Stimulated activated CD4-positive, alpha-beta T cell treated with anti-CD3 and anti-CD28 coated beads, TNF-alpha, amount 100 ng/mL, for 24 hours (primary cell): ENCODE results near the gene HS3ST5.
"Not testable (repeated sequence)": the region's sequence is repeated elsewhere in the genome, so short reads cannot be mapped to it uniquely, and the experiment has no call there.

Experiments used
- DNase-seq, 3 experiments: peaks; one replicate each; pipeline ENCODE4 v3.0.0-alpha.2; 2020; ENCODE audit warnings: low read depth in 3 of 3

The HS3ST5 gene

DNA sequence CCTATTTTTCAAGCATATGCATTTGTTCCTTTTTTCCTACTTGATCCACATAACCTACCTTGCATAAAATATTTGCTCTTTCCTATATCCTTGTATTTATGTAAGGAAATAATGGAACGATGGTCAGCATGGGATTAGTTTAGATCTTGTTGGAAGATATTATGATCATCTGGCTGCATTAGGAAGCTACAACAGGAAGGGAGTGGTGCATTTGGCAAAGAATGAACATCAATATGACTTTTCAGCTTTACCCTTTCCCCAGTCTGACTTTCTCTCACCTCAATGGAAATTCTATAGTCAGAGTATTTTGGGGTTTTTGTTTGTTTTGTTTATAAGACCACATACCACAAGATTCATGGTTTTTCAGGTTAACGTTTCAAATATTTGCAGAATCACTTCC is 66.0 kb downstream of the HS3ST5 start:
- no peak for DNase-seq

DNA sequence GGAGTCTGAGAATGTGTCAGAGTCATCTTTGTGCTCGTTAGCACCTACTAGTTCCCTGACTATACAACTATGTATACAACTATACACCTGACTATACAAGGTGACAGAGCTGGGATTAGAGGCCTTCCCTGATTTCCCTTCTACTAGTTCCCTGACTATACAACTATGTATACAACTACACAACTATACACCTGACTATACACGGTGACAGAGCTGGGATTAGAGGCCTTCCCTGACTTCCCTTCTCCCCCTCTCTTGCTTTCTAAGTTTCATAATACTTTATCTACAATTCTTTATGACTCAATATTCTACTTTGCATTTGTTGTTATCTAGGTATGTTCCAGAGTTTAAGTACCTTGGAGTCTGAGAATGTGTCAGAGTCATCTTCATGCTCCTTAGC is 68.0 kb downstream of the HS3ST5 start:
- no peak for DNase-seq

DNA sequence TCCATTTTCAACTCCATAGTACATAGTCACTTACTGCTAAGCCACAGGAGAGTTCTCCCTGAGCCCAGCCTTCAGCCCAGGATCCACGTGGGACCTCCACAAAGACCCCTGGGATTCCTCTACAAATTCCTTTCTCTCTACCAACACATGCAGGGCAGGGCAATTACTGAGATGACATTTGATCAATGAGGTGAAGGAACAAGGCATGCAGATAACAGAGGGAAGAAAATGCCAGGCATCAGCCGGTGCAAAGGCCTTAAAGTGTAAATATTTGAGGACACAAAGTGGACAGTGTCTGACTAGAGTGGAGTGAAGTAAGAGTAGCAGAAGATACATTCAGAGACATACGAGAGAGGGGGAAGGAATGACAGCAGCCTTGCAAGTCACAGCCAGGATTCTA is 70.2 kb downstream of the HS3ST5 start:
- DNase-seq: no peak

DNA sequence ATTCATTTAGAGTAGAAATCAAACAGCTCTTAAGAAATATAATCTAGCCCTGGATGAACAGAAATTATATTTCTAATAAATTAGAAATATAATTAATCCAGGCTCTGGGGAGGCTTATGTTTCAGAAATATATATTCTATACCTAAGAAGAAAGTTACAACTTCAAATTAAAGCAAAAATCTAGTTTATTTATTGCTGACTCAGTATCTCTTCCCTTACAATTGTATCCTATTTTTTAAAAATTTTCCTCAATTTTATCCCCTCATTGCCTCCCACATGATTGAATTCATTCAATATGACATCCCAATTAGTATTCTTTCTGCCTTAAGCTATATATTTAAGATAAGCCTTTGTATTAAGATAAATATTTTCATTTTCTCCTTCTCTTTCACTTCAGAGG is 71.4 kb downstream of the HS3ST5 start:
- no peak for DNase-seq

DNA sequence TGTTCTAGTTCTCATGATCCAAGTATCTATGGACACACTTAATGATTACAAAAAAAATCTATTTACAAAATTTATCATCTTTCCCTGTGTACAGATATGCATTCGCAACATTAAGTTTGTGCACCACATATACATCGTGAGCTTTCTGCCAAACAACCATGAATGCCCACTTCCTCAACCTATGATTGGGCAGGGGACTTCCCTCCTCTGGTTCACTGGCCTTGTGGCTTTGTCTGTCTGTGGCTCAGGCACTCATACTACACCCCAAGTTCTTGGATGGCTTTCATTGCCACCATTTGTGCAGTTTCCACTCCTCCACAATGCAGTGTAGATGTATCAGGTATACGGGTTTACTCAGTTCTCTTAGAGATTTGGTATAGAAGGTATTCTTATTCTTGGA is 74.9 kb downstream of the HS3ST5 start:
- DNase-seq: no peak

DNA sequence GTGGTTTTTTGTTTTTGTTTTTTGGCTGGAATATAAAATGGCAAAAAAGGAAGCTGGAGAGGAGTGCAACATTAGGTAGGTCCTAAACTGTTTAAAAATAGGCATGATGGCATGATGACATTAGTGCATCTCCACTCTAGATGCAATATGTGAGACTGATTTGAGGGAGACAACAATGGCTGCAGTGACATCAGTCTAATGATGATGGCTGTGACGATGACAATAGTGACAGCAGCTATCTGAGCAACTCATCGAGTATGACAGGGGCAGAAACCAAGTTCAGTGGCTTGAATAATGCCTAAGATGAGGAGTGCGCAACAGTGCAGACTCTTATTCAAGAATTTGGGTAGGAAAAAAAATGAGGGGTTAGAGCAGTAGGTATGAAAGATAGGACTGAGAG is 82.0 kb downstream of the HS3ST5 start:
- no peak for DNase-seq

DNA sequence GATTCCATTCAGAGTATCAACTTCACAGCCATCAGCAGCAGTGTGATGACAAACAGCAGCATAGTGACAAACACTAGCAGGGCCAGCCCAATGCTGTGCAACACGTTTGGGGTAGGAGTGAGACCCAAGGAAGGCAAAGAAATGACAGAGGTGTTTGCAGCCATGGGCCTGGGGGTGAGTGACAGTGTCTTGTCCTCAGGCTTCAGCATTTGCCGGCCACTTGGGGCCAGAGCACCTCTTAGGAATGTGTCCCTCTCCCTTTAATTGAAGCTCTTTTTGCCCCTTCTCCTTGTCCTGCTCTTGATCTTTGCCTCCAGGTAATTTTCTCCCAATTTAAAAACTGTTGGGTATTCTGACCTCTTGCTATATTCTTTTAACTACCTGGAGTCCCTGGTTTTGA is 84.4 kb downstream of the HS3ST5 start:
- DNase-seq: no peak

DNA sequence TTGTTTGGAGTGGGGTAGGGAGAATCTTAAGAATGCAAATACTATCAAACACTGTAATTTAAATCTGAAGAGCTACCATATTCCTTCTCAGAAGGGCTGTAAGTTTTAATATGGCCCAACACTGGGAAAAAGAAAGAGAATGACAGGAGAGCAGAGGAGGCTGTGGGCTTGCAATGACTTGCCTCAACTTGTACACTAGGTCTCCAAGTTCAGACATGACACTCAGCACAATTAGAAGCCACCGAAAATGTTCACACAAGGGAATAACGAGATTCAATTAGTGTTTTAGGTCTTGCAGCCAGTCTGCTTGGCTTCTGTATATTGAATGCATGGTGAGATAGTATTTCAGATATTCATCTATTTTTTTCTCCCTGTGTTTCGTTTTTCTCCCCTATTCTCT is 89.4 kb downstream of the HS3ST5 start:
- no peak for DNase-seq

DNA sequence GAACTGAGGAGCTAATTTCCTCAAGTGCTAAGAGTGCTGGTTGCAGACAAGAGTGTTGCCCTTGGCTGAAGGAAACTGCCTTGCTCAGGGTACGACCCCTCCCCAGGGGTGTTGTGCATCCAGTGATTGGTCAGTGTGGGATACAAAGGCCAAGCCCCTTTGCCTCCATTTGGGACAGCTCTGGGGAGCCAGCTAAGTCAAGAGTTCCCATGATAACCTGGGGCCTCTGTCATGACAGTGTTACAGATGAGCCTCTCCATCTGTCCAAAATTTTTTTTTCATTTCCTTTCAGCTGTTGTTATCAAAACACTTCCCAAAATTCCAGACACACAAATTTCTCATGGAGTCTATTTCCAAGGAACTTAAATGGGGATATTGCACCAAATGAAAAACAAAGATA is 93.3 kb downstream of the HS3ST5 start:
- DNase-seq: no peak

DNA sequence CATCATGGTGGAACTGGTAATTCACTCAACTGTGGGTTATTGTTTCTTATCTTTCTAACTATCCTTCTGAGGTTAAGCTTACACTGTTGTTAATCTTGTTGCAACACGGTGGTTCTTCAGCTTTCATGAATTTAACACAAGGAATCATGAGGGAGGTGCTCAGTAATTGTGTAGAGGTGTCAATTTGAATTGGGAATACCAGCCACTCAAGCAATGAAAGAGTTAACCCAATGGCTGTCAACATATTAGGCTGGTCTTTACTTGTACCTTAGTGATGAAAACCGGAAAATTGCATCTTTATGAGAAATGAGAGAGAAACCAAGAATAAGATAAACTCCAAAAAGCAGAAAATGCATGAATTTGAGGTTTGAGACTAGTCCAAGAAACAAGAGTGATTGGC is 95.7 kb downstream of the HS3ST5 start:
- DNase-seq: no peak

DNA sequence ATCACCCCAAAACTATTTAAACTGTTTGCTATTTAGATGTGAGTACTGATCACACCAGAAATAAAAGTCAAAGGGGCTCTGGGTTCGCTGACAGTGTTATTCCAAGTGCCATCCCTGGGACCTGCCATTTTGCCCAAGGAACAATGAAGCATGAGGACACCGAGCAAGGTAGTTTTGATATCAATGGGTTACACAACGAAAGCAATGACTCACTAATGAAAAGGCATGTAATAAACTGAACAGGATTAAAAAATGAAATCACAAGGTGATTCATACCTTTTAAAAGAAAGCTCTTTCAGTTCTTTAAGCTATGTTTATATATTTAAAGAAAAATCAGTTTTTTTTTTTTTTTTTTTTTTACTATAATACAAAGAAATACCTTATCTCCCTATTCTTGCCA is 102.0 kb downstream of the HS3ST5 start:
- no peak for DNase-seq

DNA sequence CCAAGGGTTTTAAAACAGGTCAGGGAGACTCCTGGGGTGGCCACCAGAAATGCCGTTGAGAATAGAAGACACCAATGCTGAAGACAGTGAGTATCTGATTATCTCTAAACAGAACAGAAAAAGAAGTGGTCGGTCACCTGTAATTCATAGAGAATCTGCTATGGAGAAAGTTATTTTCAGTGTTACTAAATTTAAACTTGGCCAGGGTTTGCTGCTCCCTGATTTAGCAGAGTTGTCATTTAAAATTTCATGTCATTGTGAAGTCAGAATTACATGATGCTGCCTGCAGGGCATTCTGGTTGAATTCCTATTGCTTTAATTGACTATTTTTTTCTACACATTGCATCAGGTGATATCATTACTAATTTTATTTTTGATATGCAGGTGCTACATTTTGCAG is 114.1 kb downstream of the HS3ST5 start:
- no peak for DNase-seq

DNA sequence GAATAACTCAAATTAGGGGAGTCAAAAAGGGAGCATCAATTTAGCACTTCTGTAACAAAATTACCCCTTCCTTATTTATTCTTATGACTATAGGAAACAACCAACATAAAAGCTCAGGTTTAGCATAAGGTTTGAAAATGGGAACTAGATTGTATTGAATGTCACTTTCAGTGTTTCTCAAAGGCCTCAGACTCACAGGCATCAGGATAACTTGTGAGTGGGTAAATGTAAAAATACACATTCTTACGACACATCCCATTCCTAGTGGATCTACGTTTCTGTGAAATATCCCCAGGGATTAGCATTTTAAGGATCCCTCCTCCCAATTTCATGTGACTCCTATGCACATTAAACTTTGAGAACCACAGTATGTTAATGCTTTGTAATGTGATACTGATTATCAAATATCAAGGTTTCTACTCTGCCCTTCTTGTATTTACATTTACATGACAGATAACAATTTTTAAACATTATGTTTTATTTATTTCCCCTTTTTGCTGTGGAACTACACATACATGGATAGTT is 114.8 kb downstream of the HS3ST5 start:
- no peak for DNase-seq

DNA sequence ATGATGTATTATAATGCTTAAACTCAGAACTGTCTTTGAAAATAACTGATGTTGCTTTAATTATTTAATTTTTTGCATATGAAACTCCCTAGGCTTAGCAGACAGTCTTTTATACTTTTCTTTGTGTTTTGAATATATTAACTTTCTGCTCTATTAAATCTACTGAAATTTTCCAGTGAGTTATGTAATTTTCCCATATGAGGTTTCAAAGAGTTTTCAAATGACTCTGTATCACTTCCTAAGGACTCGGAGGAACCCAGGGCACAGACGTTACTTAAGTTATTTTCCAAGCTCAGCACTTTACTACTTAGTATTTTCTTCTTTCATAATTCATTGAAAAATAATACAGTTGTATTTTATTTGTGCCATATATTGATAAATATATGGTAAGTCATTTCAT is 122.6 kb downstream of the HS3ST5 start:
- DNase-seq: no peak

DNA sequence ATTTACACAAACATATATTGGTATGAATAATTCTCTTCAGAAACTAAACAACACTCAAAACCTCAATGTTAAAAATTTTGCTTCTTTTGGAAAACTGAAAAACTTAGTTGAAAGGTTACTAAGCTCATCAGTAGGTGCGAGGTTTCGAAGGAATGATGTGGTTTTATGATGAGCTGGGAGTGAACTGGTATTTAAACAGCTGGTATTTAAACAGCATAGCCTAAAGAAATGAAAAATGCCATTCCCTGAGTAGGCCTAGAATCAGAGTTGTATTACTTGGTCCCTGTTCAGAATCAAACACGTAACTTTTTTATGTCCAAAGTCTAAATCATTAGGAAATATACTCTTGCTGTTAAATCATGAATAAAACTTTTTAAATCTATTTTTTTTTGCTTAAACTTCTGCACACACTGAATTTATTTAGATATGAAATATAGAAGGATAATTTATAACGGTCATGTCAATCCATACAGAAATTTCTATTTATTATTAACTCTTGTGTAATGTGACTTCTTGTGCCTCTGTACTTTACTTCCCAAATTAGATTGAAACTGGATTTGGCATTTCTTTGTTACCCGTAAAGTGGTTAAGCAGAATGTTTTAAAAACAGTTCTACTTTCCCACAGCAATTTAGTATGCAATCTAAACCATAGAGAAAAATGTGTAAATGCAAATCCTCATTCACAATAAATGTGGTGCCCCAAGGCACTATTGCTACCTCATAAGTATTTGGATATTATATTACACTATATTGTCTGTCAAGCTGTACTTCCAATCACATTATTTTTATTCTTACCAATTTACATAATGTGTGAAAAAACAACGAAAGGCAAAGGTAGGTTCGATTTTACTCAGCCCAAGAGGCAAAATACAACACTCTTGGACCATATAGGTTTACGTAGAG is 124.1 kb downstream of the HS3ST5 start:
- DNase-seq: no peak

DNA sequence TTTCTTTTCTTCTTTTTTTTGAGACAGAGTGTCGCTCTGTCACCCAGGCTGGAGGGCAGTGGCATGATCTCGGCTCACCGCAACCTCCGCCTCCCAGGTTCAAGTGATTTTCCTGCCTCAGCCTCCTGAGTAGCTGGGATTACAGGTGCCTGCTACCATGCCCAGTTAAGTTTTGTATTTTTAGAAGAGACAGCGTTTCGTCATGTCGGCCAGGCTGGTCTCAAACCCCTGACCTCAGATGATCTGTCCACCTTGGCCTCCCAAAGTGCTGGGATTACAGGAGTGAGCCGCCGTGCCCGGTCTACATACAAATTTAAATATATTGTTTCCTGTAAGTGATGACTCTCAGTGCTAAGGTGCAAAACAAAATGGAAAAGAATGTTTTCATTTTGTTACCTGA is 124.8 kb downstream of the HS3ST5 start:
- DNase-seq: not testable (repeated sequence)

DNA sequence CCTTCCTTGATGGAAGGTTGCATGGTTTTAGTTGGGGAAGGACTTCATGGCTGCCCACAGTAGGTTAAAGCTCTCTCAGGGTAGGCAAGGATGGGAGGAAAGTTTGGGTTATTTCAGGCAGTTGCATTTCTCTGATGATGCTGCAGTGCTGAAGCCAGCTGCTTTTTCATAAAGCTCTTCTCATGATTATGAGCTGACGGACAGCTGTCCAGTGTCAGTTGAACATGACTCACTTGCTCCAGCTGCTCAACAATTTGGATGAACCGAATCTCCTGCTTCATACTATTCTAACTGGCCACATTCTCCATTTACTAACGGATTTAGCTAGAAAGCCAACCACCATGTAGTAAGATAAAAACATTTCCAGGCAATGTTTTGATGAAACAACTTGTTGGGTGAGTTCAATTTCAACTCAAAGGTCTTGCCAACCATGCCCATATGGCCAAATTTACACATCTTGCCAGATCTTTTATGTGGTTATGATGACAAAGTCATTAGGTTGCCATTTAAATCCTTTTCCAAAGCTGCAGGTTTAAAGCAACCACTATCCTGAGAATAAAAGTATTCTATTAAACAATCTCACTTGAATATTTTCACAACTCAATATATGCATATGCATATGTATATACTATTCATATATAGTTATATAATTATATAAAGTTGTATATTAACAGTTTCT is 125.9 kb downstream of the HS3ST5 start:
- DNase-seq: no peak

DNA sequence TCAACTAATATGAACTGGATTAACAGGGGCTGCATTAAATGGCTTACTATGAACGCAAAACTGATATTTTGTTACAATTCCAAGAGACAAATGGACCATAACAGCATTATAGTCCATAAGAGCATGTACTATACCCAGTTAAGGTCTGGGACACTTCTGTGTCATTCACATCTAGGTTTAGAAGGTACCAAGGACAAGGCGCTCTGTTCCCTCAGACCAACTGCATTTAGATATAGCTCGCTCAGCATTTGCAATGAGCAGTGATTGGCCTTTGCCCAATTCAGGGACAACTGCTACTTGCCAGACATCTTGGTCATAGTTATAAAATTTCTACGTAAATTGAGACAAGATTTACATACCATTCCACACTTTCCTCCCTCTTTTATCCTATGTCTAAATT is 132.4 kb downstream of the HS3ST5 start:
- DNase-seq: no peak

DNA sequence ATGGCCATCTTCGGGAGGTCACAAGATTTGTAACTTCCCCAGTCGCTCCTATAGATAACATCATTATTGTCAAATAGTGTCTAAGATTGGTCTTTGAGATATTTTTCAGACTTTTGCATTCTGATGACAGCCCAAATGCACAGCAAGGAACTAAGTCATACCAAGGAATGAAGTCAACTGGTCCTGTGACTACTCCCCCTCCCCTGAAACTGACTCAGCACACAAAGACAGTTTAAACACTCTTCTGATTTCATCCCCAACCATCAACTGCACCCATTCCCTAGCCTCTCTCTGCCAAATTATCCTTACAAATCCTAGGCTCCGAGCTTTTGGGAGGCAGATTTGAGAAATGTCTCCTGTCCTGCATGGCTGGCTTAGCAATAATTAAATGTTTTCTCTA is 139.4 kb downstream of the HS3ST5 start:
- DNase-seq: no peak

DNA sequence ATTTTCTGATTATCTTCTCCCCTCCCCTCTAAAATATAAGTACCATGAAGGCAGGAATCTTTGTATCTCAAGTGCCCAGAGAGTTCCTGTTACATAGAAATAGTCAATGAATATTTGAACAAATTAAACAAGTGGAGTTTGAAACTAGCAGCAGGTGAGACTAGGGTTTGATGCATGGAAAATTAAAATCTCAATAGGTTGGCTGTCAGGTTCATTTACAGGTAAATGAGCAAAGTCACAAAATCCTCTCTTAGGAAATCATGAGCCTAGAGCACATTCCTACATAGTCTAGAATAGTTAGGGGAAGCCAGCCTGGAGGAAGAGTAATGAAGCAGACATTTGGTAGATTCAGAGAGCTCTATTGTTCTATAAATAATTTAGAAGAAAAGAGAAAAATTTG is 140.4 kb downstream of the HS3ST5 start:
- no peak for DNase-seq

DNA sequence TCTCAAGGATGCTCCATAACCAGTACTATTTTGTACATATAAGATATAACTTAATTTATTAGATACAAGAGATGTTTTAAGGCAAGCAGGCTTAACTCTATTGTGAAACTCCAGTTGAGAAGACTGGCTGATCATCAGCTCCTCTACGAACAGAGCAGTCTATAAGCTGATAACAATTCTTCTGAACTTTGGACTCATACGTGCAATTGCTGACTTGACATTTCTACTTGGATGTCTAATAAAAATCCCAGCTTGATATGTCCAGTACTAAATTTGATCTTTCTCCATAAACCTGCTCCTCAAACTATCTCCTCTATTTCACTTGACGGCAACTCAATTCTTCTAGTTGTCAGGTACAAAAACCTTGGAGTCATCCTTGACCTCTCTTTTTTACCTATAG is 141.9 kb downstream of the HS3ST5 start:
- no peak for DNase-seq

DNA sequence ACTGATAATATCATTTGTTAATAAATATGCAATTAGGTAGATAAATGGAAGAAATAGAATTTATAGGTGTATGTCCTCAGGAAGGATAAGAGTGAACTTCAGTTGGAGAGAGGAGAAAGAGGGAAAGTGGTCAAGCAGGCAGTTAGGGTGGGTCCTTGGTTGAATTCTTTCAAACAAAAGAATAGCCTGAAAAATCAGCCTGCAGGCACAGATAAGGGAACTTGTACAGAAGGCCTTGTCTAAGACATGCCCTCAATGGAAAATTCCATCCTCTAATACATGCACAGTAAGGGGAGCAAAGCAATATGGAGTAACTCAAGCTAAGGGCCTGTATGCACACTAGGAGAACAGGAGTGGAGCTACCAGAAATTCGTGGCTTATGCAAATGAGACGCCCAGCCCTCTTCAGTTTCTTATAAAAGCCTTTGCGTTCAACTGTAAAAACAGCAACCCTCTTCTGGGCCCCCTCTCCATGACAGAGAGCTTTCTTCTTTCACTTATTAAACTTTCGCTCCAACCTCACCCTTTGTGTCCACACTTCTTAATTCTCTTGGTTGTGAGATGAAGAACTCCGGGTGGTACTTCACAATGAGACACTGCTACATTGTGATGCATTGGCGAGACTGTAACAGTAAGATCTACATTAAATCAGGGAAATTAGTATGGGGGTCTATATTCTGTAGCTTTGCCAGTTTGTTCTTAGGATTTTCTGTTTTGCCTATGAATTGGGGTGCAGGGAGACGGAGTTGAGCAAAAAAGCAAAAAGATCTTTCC is 147.0 kb downstream of the HS3ST5 start:
- DNase-seq: no peak

DNA sequence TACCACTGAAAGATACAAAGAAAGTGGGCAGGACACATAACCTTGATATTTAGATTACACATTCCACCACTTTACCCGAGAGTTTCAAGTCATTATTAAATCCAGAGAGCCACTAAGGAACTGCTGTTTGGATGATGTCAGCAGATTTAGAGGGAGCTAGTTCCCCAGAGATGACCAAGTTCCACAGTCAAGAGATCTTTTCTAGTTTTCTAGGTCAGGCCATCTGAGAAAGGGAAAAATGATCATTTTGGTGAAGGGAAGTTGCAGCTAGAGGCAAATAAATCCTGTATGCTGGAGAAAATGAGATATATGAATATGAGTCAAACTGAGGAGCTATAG is 147.8 kb downstream of the HS3ST5 start:
- no peak for DNase-seq
